GM21825 (cell line): Measurements from ENCODE around the gene TLN1.

Experiments
- ATAC-seq: cut with Tn5 transposase; IDR thresholded peaks from one replicate; pipeline ENCODE4 v1.9.1; 2021; ENCODE audit warnings: mild to moderate bottlenecking, moderate library complexity; ENCODE audit not compliant: unreplicated experiment

TLN1 gene

GRCh38 chr9:35732185-35732799, at the start of gene TLN1, which contains the start of gene CREB3:
Gene TLN1, minus strand, starts transcription at chr9:35732195. Its CDS starts 6,501 bp downstream, at chr9:35725694.
Gene CREB3, plus strand, starts transcription at chr9:35732666. Its CDS starts 107 bp downstream, at chr9:35732773.
- peak; percentile 78 for ATAC-seq

- no peak for ATAC-seq
Observed at GRCh38 chr9:35781066-35781465, 49.1 kb upstream of the TLN1 start.

GRCh38 chr9:35778496-35778895, 46.5 kb upstream of the TLN1 start:
- ATAC-seq, result no peak

GRCh38 chr9:35776018-35776417, 44.0 kb upstream of the TLN1 start:
- ATAC-seq, result no peak

GRCh38 chr9:35774907-35775635, 43.1 kb upstream of the TLN1 start:
- no peak for ATAC-seq

- ATAC-seq, result no peak
Observed at GRCh38 chr9:35771943-35772342, 39.9 kb upstream of the TLN1 start.

GRCh38 chr9:35771534-35771933, 39.5 kb upstream of the TLN1 start:
- ATAC-seq, result no peak

- no peak for ATAC-seq
Observed at GRCh38 chr9:35771075-35771433, 39.1 kb upstream of the TLN1 start.

- no peak for ATAC-seq
Observed at GRCh38 chr9:35769763-35770162, 37.8 kb upstream of the TLN1 start.

- ATAC-seq, result no peak
Observed at GRCh38 chr9:35767458-35767857, 35.5 kb upstream of the TLN1 start.

- ATAC-seq, result no peak
Observed at GRCh38 chr9:35766997-35767396, 35.0 kb upstream of the TLN1 start.

- ATAC-seq, result no peak
Observed at GRCh38 chr9:35763803-35764202, 31.8 kb upstream of the TLN1 start.

GRCh38 chr9:35763181-35763580, 31.2 kb upstream of the TLN1 start:
- no peak for ATAC-seq

GRCh38 chr9:35760651-35761050, 28.7 kb upstream of the TLN1 start:
- ATAC-seq, result no peak

- no peak for ATAC-seq
Observed at GRCh38 chr9:35759795-35760194, 27.8 kb upstream of the TLN1 start.

- ATAC-seq, result no peak
Observed at GRCh38 chr9:35758475-35759050, 26.6 kb upstream of the TLN1 start.

GRCh38 chr9:35757892-35758275, 25.9 kb upstream of the TLN1 start:
- no peak for ATAC-seq

GRCh38 chr9:35757226-35757891, 25.4 kb upstream of the TLN1 start:
- peak; percentile 41 for ATAC-seq

- peak; percentile 49 for ATAC-seq
Observed at GRCh38 chr9:35756275-35757225, 24.6 kb upstream of the TLN1 start.

GRCh38 chr9:35755071-35755470, 23.1 kb upstream of the TLN1 start:
- ATAC-seq, result no peak

- no peak for ATAC-seq
Observed at GRCh38 chr9:35754264-35754663, 22.3 kb upstream of the TLN1 start, which contains the start of gene MSMP. Gene MSMP, minus strand, starts transcription at chr9:35754276. Its CDS starts 147 bp downstream, at chr9:35754129.
